ENCODE results near the gene THRB.

THRB gene

GRCh38 chr3:24167429-24167828, 327.2 kb downstream of the THRB start:
- Histone ChIP-seq H3K27ac (ENCODE audit: low read depth, low read length) (no peak overlapping the region), H3K4me2 (ENCODE audit: low read depth, low read length, poor library complexity, severe bottlenecking) (no peak overlapping the region), H3K36me3 (ENCODE audit: low read length) (no peaks in the 10 kb centered on the region), H3K9me3 (ENCODE audit: insufficient read depth, low read length) (no peaks in the 10 kb centered on the region), H3K9me2 (replicated peaks; ENCODE audit: insufficient read depth, low read length) (no peaks in the 10 kb centered on the region), H3K27me3 (ENCODE audit: low read length) (no peaks in the 10 kb centered on the region), H3K9ac (ENCODE audit: low read length) (no peak overlapping the region), H2AFZ (ENCODE audit: low read depth, low read length, severe bottlenecking) (no peak overlapping the region), H3K79me2 (ENCODE audit: insufficient read depth, low read length) (no peaks in the 10 kb centered on the region), H3K4me3 (ENCODE audit: insufficient read depth, low read length, poor library complexity, severe bottlenecking) (no peak overlapping the region), H4K20me1 (ENCODE audit: low read depth, low read length) (no peaks in the 10 kb centered on the region), H3F3A (ENCODE audit: insufficient read depth) (no peaks in the 10 kb centered on the region)
- TF ChIP-seq, protein P1, sequence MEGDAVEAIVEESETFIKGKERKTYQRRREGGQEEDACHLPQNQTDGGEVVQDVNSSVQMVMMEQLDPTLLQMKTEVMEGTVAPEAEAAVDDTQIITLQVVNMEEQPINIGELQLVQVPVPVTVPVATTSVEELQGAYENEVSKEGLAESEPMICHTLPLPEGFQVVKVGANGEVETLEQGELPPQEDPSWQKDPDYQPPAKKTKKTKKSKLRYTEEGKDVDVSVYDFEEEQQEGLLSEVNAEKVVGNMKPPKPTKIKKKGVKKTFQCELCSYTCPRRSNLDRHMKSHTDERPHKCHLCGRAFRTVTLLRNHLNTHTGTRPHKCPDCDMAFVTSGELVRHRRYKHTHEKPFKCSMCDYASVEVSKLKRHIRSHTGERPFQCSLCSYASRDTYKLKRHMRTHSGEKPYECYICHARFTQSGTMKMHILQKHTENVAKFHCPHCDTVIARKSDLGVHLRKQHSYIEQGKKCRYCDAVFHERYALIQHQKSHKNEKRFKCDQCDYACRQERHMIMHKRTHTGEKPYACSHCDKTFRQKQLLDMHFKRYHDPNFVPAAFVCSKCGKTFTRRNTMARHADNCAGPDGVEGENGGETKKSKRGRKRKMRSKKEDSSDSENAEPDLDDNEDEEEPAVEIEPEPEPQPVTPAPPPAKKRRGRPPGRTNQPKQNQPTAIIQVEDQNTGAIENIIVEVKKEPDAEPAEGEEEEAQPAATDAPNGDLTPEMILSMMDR (IDR thresholded peaks at IDR 0.05; ENCODE audit: insufficient read depth, low read length, poor library complexity, severe bottlenecking), result no peak
- TF ChIP-seq EZH2phosphoT487 (conservative IDR thresholded peaks at IDR 0.05; ENCODE audit: low read length), result no peak

DNA sequence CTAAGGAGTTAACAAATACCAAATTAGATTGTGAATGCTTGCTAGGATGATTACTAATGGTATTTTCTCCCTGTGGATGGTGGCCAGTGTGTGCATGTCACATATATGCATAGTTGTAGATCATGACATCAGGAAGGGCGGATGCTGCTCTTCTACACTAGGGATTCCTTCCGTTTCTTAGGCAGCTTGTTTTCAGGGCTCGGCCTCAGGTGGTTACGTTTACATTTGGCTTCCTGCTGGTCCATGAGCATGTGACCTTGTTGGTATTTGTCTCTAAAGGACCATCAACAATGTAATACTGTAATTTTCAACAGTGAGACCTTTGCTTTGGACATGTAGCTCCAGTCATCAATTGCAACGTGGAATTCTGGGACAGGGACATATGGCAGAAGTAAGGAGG, 328.1 kb downstream of the THRB start:
- no peaks in the 10 kb centered on the region for H3K9me3 ChIP-seq (ENCODE audit: insufficient read depth, low read length)
- no peaks in the 10 kb centered on the region for H3K36me3 ChIP-seq (ENCODE audit: low read length)
- no peak overlapping the region for H3K27ac ChIP-seq (ENCODE audit: low read depth, low read length)
- H4K20me1 ChIP-seq (ENCODE audit: low read depth, low read length), result no peaks in the 10 kb centered on the region
- no peak overlapping the region for H3K4me2 ChIP-seq (ENCODE audit: low read depth, low read length, poor library complexity, severe bottlenecking)
- no peak for TF ChIP-seq EZH2phosphoT487 (conservative IDR thresholded peaks at IDR 0.05; ENCODE audit: low read length)
- TF ChIP-seq, protein P1 (IDR thresholded peaks at IDR 0.05; ENCODE audit: insufficient read depth, low read length, poor library complexity, severe bottlenecking), result no peak
- no peak overlapping the region for H3K9ac ChIP-seq (ENCODE audit: low read length)
- no peaks in the 10 kb centered on the region for H3F3A ChIP-seq (ENCODE audit: insufficient read depth)
- no peak overlapping the region for H2AFZ ChIP-seq (ENCODE audit: low read depth, low read length, severe bottlenecking)
- H3K4me3 ChIP-seq (ENCODE audit: insufficient read depth, low read length, poor library complexity, severe bottlenecking), result no peak overlapping the region
- H3K27me3 ChIP-seq (ENCODE audit: low read length), result no peaks in the 10 kb centered on the region
- H3K9me2 ChIP-seq (replicated peaks; ENCODE audit: insufficient read depth, low read length), result no peaks in the 10 kb centered on the region
- no peaks in the 10 kb centered on the region for H3K79me2 ChIP-seq (ENCODE audit: insufficient read depth, low read length)

DNA sequence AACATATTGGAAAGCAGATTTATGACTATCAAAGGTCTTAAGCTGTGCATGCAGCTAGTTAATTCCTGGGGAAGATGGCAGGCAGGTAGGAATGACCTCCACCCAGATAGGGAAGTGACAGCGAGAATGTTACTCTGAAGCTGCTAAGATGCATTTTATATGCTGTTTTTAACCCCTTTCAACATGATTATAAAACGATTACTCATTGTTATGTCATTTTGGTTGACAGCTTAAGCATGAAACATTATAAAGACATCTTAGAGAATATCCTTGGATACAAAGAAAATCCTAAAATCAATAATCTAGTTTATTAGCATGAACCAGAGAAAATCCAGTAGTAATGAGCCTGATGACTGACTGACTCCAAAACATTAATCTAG, 329.1 kb downstream of the THRB start:
- Histone ChIP-seq H3K9me3 (ENCODE audit: insufficient read depth, low read length) (no peaks in the 10 kb centered on the region), H3K36me3 (ENCODE audit: low read length) (no peaks in the 10 kb centered on the region), H3K27me3 (ENCODE audit: low read length) (no peaks in the 10 kb centered on the region), H4K20me1 (ENCODE audit: low read depth, low read length) (no peaks in the 10 kb centered on the region), H2AFZ (ENCODE audit: low read depth, low read length, severe bottlenecking) (no peak overlapping the region), H3K9ac (ENCODE audit: low read length) (no peak overlapping the region), H3F3A (ENCODE audit: insufficient read depth) (no peaks in the 10 kb centered on the region), H3K4me3 (ENCODE audit: insufficient read depth, low read length, poor library complexity, severe bottlenecking) (no peak overlapping the region), H3K27ac (ENCODE audit: low read depth, low read length) (no peak overlapping the region), H3K79me2 (ENCODE audit: insufficient read depth, low read length) (no peaks in the 10 kb centered on the region), H3K4me2 (ENCODE audit: low read depth, low read length, poor library complexity, severe bottlenecking) (no peak overlapping the region), H3K9me2 (replicated peaks; ENCODE audit: insufficient read depth, low read length) (no peaks in the 10 kb centered on the region)
- TF ChIP-seq EZH2phosphoT487 (conservative IDR thresholded peaks at IDR 0.05; ENCODE audit: low read length), result no peak
- TF ChIP-seq, protein P1 (IDR thresholded peaks at IDR 0.05; ENCODE audit: insufficient read depth, low read length, poor library complexity, severe bottlenecking), result no peak

All from SU-DHL-6 (cell line).